Measurements from ENCODE around the gene KLK12.

The KLK12 gene, protein sequence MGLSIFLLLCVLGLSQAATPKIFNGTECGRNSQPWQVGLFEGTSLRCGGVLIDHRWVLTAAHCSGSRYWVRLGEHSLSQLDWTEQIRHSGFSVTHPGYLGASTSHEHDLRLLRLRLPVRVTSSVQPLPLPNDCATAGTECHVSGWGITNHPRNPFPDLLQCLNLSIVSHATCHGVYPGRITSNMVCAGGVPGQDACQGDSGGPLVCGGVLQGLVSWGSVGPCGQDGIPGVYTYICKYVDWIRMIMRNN

GRCh38 chr19:51034704-51035103 lies at the start of gene KLK12:
Gene KLK12, minus strand, starts transcription at chr19:51035002. Its CDS starts 381 bp downstream, at chr19:51034621.
- DNase-seq (ENCODE audit: low read depth in 2 of 3, low spot score in 1 of 3): no peak

DNA sequence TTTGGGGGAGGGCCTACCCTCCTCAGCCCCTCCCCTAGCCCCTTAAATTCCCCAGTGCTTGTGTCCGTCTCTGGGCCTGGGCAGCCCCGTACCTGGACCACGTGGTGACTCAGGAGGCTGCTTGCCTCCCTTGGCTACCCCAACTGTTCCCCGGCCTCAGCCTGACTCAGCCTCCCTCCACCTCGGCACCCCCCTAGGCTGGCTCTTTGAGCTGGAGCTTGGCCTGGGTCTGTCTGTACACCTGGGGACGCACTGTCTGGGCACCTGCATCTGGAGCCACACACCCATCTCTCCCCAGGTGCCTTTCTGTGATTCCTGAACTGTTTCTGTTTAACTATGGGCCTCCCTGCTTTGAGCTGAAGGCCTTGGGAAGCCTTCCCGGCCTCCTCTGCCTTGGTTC lies 49.7 kb upstream of the KLK12 start:
- no peak for DNase-seq (ENCODE audit: low read depth in 2 of 3, low spot score in 1 of 3)

DNA sequence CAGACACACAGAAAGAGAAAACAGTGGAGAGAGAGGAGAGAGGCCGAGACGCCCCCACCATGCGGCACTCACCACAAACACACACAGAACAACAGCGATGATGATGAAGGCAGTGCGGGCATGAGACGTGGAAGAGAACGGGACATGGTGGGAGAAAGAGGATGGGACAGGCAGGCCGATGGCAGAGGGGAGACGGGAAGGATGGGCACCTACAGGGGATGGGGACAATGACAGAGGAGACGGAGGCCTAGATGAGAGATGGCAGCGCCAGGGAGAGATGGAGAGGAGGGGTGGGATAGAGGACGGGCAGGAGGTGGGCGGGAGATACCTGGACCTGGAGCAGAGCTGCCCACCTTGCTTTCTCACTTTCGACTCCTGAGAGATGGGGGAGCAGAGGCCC lies 49.0 kb upstream of the KLK12 start:
- no peak for DNase-seq (ENCODE audit: low read depth in 2 of 3, low spot score in 1 of 3)

DNA sequence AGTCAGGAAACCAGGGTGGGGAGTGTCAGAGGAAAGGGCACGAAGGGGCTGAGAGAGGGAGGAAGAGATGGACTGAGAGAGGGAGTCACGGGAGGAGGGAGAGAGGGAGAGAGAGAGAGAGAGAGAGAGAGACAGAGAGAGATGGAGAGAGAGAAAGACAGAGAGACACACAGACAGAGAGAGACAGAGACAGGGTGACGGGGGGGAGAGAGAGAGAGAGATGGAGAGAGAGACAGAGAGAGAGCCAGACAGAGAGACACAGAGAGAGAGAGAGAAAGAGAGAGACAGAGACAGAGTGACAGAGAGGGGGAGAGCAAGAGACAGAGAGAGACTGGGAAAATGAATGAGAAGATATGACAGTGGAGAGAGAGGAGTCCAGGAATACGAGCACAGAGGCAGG lies 48.4 kb upstream of the KLK12 start:
- DNase-seq (ENCODE audit: low read depth in 2 of 3, low spot score in 1 of 3): no peak

DNA sequence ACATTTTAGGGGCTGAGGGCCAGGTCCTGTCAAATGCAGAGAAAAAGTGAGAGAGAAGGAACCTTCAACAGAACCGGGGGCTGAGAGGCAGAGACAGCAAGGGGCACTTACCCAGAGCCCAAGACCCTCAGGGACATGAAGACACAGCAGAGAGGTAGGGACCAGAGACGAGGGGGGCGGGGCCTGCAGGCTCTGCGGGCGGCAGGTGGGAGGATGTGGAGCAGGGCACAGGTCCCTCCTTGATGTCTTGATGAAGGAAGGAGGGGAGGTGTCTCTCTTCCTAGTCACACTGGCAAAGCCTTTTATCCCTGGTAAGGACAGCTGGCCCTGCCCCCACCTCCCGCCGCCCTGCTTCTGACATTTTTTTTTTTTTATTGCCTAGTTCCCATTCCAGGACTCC lies 47.8 kb upstream of the KLK12 start, which contains the start of gene KLK14:
TSS of gene KLK14 (minus strand) at position 277 of the 400 bp plus-strand sequence. CDS start at position 4, 273 bp downstream.
- no peak for DNase-seq (ENCODE audit: low read depth in 2 of 3, low spot score in 1 of 3)

- no peak for DNase-seq (ENCODE audit: low read depth in 2 of 3, low spot score in 1 of 3)
Observed at GRCh38 chr19:51081476-51081875, 46.7 kb upstream of the KLK12 start.

DNA sequence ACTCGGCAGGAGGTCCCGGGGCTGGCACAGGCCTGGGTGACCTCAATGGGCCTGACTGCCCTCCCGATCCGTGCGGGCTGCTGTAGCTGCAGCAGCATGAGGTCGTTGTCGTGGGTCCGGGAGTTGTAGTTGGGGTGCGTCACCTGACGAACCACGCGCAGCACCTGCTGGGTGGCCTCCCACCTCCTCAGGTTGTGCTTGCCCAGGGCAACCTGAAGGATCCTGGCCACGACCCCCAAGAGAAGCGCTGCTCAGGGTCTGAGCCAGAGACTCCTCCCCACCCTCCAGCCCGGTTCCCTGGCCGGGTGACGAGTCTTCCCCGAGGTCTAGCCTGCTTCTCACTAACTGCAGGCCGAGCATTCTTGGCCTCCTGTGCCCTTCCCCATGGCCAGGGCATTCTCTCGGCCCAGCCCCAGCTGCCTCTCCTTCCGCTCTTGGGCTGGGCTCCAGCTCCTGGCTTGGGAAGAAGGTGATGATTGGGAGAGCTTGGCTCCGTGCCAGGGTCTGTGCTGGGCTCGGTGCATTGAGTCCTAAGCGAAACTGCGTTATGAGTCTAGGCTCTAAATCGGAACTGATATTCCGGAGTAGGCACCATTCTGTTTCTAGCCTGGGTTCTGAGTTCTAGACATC lies 44.8 kb upstream of the KLK12 start:
- DNase-seq (ENCODE audit: low read depth in 2 of 3, low spot score in 1 of 3): no peak

- no peak for DNase-seq (ENCODE audit: low read depth in 2 of 3, low spot score in 1 of 3)
Observed at GRCh38 chr19:51078731-51079130, 43.9 kb upstream of the KLK12 start.

- no peak for DNase-seq (ENCODE audit: low read depth in 2 of 3, low spot score in 1 of 3)
Observed at GRCh38 chr19:51078104-51078503, 43.3 kb upstream of the KLK12 start.

DNA sequence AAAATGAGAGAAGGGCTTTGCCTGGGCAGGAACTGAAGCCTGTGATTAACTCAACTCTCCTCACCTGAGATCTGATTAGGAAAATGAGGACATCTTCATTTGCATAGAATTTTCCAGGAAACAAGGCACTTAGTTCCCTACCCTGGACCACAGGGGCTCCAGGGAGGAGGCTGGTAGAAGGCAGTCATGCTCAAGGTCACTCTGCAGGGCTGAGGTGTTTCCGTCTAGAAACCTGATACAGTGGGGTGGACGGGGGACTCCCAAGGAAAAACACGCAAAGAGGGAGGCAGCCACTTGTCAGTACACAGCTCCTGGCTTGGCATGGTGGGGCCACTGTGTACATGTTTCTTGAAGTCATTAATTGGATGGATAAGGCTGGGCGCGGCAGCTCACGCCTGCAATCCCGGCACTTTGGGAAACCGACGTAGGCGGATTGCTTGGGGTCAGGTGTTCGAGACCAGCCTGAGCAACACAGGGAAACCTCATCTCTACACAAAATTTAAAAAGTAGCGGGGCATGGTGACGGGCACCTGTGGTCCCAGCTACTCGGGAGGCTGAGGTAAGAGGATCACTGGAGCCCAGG lies 41.9 kb upstream of the KLK12 start:
- DNase-seq (ENCODE audit: low read depth in 2 of 3, low spot score in 1 of 3): no peak

- DNase-seq (ENCODE audit: low read depth in 2 of 3, low spot score in 1 of 3): no peak
Observed at GRCh38 chr19:51075998-51076397, 41.2 kb upstream of the KLK12 start.

DNA sequence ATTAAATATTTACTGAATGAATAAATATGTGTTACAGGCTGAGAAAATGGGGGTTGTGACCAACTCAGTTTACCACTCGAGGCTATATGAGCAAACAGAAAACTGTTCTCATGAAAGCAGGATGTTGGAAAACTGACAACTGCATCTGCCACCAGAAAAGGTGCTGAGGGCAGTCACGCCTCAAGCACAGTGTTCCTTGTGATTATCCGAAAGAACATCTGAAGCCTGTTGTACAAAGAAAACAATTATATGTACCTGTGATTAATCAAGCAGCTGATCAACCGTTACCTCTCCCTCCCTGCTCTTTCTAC lies 36.2 kb upstream of the KLK12 start:
- DNase-seq (ENCODE audit: low read depth in 2 of 3, low spot score in 1 of 3): no peak

DNA sequence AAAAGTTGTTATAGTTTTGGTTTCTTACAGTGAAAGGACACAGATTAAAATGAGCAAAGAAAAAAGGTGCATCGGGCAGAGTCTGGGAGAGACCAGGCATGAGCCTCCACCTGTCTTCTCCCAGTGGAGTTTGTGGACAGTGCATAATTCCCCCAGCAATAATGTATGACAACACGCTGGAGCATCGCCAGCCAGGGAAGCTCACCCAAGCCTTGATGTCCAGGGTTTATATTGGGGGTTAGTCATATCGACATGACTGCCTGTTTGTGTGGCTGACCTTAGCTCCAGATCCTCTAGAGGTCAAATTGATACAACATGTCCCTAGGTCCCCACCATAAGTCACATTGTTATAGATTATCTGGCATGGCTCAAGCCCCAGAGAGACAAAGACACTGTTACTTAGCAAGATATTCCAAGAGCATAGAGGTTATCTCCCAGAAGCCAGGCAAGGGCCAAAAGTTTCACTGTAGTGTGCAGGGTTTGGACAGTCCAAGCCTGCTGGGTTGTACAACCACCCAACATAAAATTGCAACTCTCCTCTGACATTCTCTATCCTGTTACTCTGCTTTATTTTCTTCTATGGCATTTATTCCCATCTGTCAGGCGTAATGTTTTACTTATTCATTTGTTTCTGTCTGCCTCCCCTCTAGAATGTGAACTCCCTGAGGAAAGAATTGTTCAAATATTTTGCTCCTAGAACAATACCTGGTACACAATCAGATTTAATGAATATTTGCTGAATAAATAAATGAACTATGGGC lies 35.7 kb upstream of the KLK12 start:
- no peak for DNase-seq (ENCODE audit: low read depth in 2 of 3, low spot score in 1 of 3)

DNA sequence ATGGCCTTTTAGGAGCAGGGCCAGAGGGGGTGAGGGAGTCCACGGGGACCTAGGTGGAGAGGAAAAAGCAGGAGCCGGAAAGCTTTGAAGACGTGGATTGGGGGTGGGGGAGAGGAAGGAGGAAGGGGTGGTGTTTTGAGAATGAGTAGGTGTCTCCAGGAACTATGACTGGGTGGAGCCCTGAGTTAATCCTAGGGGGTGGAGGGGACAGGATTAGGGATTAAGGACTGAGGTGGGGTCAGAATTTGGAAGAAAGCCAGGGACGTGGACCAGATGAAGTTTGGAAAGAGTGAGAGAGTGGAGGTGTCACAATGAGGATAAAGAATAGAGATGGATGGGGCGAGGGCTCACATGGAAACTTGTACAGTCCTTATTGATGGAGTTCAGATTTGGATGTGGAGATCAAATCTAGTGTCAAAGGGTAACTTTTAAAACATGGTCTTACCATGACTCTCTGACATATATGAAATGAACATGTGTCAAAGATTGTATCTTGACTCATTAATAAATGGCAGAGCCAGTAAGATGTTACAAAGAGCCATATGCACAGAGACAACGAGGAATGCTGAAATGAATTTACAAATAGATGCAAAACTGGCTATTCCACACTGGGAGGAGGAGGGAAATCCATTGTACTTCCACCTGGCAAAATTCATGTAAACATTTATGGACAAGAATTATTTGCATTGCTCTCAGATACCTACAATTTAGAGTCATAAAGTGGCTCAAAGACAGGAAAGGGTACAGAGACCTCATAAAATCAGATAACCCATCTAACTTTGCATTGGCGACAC lies 31.8 kb upstream of the KLK12 start:
- DNase-seq (ENCODE audit: low read depth in 2 of 3, low spot score in 1 of 3): no peak

DNA sequence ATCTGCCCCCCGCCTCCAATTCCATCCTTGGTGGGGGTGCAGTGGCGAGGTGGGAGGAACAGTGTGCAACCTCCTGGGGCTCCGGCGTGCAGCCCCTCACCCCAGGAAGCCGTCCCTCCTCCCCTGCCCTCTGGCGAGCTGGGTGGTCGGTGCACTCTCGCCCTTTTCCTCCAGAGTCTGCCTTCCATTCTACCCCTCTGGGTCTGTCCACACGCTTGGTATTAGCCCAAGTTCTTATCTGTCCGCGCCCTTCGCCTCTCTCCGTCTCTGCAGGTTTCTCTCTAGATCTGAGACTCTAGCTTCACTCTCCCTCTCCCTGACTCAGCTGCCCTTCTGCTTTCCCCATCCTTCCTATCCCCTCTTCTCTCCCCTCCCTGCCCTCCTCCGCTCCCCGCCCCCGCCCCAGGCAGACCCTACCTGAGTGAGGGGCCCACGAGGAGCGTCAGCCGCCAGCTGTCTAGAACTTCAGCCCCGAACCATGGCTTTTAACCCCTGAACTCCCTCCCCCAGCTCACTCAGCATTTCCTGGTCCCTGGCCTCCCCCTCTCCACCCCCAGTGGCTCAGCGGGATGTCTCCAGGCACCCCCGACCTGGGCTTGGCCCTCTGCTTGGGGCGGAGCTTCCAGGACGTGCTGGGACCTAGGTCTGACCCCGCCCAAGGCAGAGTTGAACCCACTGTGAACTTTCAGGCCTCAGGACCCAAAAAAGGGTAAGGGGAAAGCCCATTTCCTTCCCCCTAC lies 30.6 kb upstream of the KLK12 start:
- no peak for DNase-seq (ENCODE audit: low read depth in 2 of 3, low spot score in 1 of 3)

GRCh38 chr19:51064534-51065220 lies 29.9 kb upstream of the KLK12 start, which contains the start of gene KLK13:
Gene KLK13, minus strand, starts transcription at chr19:51065092. Its CDS starts 25 bp downstream, at chr19:51065067.
- DNase-seq (ENCODE audit: low read depth in 2 of 3, low spot score in 1 of 3): no peak

DNA sequence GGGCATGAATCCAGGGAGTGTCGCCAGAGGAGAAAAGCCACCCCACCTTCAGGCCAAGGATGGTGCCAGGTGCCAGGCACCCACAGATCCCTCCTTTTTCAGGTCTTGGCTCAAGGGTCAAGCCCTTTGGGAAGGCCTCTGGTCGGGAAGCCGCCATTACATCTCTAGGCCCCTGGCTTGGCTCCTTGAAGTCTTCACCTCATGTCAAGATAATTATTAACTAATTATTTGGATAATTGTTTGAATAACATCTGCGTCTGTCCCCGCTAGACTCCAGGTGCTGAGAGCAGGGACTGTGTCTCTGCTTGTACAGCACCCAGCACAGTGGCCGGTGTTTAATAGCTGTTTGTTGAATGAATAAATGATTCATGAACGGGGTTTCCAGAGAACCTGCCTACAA lies 28.9 kb upstream of the KLK12 start:
- DNase-seq (ENCODE audit: low read depth in 2 of 3, low spot score in 1 of 3): no peak

GRCh38 chr19:51060973-51061372 lies 26.2 kb upstream of the KLK12 start:
- no peak for DNase-seq (ENCODE audit: low read depth in 2 of 3, low spot score in 1 of 3)

DNA sequence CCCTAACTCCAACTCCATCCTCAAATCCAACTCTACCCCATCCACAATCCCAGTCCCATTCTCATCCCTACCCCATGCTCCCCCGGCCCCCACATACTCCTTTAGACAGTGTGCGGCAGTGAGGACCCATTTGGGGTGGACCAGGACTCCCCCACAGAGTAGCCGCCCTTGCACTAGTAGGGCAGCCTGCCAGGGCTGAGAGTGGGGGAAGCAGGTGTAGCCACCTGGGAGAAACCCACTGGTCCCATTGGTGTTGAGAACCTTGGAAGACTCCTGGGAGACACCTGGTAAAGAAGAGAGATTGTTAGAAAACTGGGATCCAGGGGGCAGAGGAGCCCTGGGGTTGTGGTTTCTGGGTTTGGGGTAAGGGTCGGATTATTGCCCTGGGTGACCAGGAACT lies 25.5 kb upstream of the KLK12 start:
- no peak for DNase-seq (ENCODE audit: low read depth in 2 of 3, low spot score in 1 of 3)

DNA sequence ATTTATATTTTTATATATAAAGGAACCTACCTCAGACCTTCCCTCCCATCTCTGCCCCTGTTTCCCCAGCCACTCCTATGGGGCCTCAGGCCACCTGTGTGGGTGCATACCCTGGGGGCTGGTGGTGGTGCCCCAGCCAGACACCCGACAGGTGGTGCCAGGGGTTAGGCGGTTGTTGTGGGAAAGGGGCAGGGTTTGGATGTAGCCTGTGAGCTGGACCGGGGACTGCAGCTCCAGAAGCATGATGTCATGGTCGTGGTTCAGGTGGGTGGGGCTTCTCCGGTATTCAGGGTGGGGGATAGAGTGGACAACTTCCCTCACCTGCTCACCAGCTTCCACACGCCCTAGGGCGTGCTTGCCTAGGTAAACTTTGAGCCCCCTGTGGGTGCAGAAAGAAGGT lies 24.9 kb upstream of the KLK12 start:
- DNase-seq (ENCODE audit: low read depth in 2 of 3, low spot score in 1 of 3): no peak
